Measurements from ENCODE around the gene SEMA6B. TPM values are rescaled to one million over a fixed set of nuclear protein-coding genes. Genes with fewer than 3 reads are reported as not detected.

The SEMA6B gene
- total RNA-seq, 3 donors from 2014 or later: 2.3 to 8.8 (median 3.2) TPM

DNA sequence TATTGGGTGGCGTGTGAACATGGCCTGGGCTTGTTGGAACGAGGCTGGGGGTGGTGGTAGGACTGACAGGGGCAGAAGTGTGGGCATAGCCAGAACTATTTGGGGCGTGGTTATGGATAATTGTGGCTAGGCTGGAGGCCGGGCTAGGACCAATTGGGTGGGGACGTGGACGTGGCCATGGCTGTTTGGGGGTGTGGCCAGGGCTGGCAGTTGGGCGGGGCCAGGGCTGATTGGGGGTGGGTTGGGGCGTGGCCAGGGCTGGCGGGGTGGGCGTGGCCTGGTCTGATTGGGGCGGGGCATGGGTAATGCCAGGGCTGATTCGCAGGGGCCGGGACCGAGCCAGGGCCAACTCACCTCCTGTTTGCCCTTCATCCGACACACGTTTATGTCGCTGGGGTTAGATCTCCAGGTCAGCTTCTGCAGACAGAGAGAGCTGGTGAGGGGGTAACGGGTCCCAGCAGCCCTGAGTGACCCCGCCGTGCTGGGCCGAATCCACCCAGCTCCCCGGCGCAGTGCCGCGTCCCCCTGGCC, 2.8 kb downstream of the SEMA6B start:
- H3K27ac ChIP-seq: no peak overlapping the region
- DNase-seq (ENCODE audit: low spot score in 2 of 2): no peak
- no peaks in the 10 kb centered on the region for H3K36me3 ChIP-seq
- no peak overlapping the region for H3K4me3 ChIP-seq
- TF ChIP-seq, protein P1, sequence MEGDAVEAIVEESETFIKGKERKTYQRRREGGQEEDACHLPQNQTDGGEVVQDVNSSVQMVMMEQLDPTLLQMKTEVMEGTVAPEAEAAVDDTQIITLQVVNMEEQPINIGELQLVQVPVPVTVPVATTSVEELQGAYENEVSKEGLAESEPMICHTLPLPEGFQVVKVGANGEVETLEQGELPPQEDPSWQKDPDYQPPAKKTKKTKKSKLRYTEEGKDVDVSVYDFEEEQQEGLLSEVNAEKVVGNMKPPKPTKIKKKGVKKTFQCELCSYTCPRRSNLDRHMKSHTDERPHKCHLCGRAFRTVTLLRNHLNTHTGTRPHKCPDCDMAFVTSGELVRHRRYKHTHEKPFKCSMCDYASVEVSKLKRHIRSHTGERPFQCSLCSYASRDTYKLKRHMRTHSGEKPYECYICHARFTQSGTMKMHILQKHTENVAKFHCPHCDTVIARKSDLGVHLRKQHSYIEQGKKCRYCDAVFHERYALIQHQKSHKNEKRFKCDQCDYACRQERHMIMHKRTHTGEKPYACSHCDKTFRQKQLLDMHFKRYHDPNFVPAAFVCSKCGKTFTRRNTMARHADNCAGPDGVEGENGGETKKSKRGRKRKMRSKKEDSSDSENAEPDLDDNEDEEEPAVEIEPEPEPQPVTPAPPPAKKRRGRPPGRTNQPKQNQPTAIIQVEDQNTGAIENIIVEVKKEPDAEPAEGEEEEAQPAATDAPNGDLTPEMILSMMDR (IDR thresholded peaks at IDR 0.05): no peak
- no peak for TF ChIP-seq POLR2AphosphoS5 (IDR thresholded peaks at IDR 0.05)
- TF ChIP-seq POLR2A (IDR thresholded peaks at IDR 0.05): no peak
- no peaks in the 10 kb centered on the region for H3K4me1 ChIP-seq
- intact Hi-C loops (cut with DNase I; ENCODE audit: low total_unique reads): loop anchor here (10.0 kb wide), 1 partner anchor 1008 kb away; the partner anchor contains the start of gene TINCR
- no peaks in the 10 kb centered on the region for H3K9me3 ChIP-seq
- peaks cover 0 to 4% of the 10 kb centered on the region in 2 donors for H3K27me3 ChIP-seq

DNA sequence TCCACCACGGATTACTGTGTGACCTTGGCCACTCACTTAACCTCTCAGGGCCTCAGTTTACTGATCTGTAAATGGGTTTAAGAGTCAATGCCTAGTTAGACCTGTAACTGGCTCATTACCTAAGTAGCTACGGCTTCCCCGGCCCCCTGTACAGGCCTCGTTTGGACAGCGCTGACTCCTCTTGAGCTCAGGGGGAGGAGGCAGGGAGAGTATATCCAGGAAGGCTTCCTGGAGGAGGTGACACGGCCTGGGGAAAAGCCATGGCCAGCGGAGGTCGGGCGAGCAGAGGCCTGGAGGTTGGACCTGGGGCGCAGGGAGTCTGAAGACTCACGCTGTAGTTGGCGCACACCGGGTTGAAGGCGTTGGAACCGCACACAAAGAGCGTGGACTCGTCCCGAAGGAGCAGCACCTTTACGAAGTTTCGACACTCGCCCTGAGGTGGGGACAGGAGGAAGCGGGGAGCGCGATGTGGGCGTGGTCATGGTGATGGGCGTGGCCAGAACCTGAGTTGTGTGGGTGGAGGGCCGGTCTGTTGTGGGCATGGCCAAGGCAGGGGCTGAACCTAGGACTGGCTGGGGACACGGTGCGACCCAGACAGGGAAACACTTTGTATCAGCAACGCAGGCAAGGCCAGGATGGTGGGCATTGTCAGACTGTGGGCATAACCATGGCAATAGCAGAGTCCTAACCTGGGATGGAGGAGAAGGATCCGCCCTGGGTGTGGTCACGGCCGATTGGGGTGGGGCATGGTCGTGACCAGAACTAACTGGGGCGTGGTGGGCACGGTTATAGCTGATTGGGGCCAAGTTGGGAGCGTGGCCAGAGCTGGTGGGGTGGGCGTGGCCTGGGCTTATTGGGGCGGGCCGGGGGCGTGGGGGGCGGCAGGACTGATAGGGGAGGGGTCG, 3.6 kb downstream of the SEMA6B start:
- intact Hi-C loops (cut with DNase I; ENCODE audit: low total_unique reads): loop anchor here (10.0 kb wide), 1 partner anchor 1009 kb away; the partner anchor contains the start of gene TINCR
- H3K27ac ChIP-seq: no peak overlapping the region
- no peak for DNase-seq (ENCODE audit: low spot score in 2 of 2)
- no peaks in the 10 kb centered on the region for H3K4me1 ChIP-seq
- TF ChIP-seq POLR2A (IDR thresholded peaks at IDR 0.05): no peak
- no peak for TF ChIP-seq POLR2AphosphoS5 (IDR thresholded peaks at IDR 0.05)
- TF ChIP-seq, protein P1 (IDR thresholded peaks at IDR 0.05): no peak
- H3K27me3 ChIP-seq: peaks cover 0 to 4% of the 10 kb centered on the region in 2 donors
- H3K9me3 ChIP-seq: no peaks in the 10 kb centered on the region
- H3K4me3 ChIP-seq: no peak overlapping the region
- H3K36me3 ChIP-seq: no peaks in the 10 kb centered on the region

DNA sequence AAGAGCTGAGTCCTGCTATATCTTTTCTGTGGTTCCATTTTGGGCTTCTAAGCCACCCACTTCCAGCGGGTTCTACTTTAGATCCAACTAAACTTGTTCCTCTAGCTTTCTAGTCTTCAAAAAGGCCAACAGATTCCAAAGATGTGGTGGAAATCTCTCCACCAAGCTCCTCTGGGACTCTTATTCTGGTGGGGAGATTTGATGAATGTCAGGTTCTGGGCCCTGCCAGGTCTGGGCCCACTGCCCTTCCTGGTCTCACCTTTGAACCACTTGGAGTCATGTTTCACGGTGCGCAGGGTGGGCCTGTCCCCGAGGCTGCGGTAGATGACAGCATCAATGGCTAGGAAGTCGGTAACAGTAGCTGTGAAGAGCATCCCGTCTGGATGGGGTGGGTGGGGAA, 4.8 kb downstream of the SEMA6B start:
- Histone ChIP-seq H3K4me3 (no peak overlapping the region), H3K36me3 (no peaks in the 10 kb centered on the region), H3K4me1 (no peaks in the 10 kb centered on the region), H3K27me3 (peaks cover 0 to 12% of the 10 kb centered on the region in 2 donors), H3K9me3 (no peaks in the 10 kb centered on the region), H3K27ac (no peak overlapping the region)
- TF ChIP-seq, protein P1 (IDR thresholded peaks at IDR 0.05): no peak
- TF ChIP-seq POLR2A (IDR thresholded peaks at IDR 0.05): no peak
- no peak for TF ChIP-seq POLR2AphosphoS5 (IDR thresholded peaks at IDR 0.05)
- no peak for DNase-seq (ENCODE audit: low spot score in 2 of 2)
- intact Hi-C loops (cut with DNase I; ENCODE audit: low total_unique reads): loop anchor here (10.0 kb wide), 1 partner anchor 1010 kb away; the partner anchor contains the start of gene TINCR

DNA sequence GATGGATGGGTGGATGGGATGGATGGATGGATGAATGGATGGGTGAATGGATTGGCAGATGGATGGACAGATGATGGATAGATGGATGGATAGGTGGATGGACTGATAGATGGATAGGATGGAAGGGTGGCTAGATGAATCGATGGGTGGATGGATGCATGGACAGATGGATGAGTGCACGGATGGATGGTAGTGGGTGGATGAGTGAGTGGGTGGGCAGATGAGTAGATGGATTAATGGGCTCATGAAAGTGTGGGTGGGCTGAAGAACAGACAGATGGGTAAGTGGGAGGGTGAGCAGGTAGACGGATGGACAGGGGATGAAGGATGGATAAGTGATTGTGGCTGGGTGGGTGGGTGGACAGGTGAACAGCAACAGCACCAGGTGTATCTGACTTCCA, 5.7 kb downstream of the SEMA6B start:
- H3K4me3 ChIP-seq: no peak overlapping the region
- intact Hi-C loops (cut with DNase I; ENCODE audit: low total_unique reads): loop anchor here (10.0 kb wide), 1 partner anchor 1011 kb away; the partner anchor contains the start of gene TINCR
- no peak for TF ChIP-seq POLR2AphosphoS5 (IDR thresholded peaks at IDR 0.05)
- TF ChIP-seq, protein P1 (IDR thresholded peaks at IDR 0.05): no peak
- TF ChIP-seq POLR2A (IDR thresholded peaks at IDR 0.05): no peak
- no peaks in the 10 kb centered on the region for H3K36me3 ChIP-seq
- H3K9me3 ChIP-seq: no peaks in the 10 kb centered on the region
- no peaks in the 10 kb centered on the region for H3K4me1 ChIP-seq
- no peak overlapping the region for H3K27ac ChIP-seq
- peaks cover 0 to 12% of the 10 kb centered on the region in 2 donors for H3K27me3 ChIP-seq
- no peak for DNase-seq (ENCODE audit: low spot score in 2 of 2)

All from breast epithelium (tissue), 4 donors.